Measurements from ENCODE around the gene FMN1. TPM values are rescaled to one million over a fixed set of nuclear protein-coding genes. Genes with fewer than 3 reads are reported as not detected.

The FMN1 gene
- total and polyA plus RNA-seq, 2 of the 13 experiments (the other 11 are each of a cell fraction or from before 2014, with no cell fraction given) = 0.20 to 0.60 TPM

GRCh38 chr15:32838820-32839219 is 355.7 kb downstream of the FMN1 start (continued):
- TF ChIP-seq TCF7L2 (IDR thresholded peaks at IDR 0.05; ENCODE audit: low read depth, low read length) (no peak), STAG1 (CRISPR knock-in tag; IDR thresholded peaks at IDR 0.05) (no peak), KIAA2018 (CRISPR knock-in tag; IDR thresholded peaks at IDR 0.05; ENCODE audit: borderline replicate concordance) (no peak), DNMT3B (CRISPR knock-in tag; conservative IDR thresholded peaks at IDR 0.05) (no peak), ZNF10 (CRISPR knock-in tag; IDR thresholded peaks at IDR 0.05; ENCODE audit: borderline replicate concordance, low read depth) (no peak), ZNF556 (CRISPR knock-in tag; IDR thresholded peaks at IDR 0.05; ENCODE audit: borderline replicate concordance) (no peak), ZNF629 (CRISPR knock-in tag; conservative IDR thresholded peaks at IDR 0.05) (no peak), NFE2L2 (IDR thresholded peaks at IDR 0.05; ENCODE audit: low read length) (no peak), ZNF383 (CRISPR knock-in tag; IDR thresholded peaks at IDR 0.05; ENCODE audit: borderline replicate concordance) (no peak), ZNF800 (CRISPR knock-in tag; IDR thresholded peaks at IDR 0.05) (no peak), ZC3H4 (CRISPR knock-in tag; IDR thresholded peaks at IDR 0.05; ENCODE audit: borderline replicate concordance) (no peak), CCAR2 (optimal IDR thresholded peaks at IDR 0.05; ENCODE audit: low read depth, low read length) (no peak), FIP1L1 (IDR thresholded peaks at IDR 0.05; ENCODE audit: borderline replicate concordance, insufficient read depth, low read depth, low read length) (no peak), SIN3A (IDR thresholded peaks at IDR 0.05; ENCODE audit: borderline replicate concordance, low read depth, low read length) (no peak), RBFOX2 (IDR thresholded peaks at IDR 0.05; ENCODE audit: low read depth, low read length) (no peak), ATF4 (CRISPR knock-in tag; IDR thresholded peaks at IDR 0.05) (no peak), MYNN (CRISPR knock-in tag; IDR thresholded peaks at IDR 0.05; ENCODE audit: low read depth) (no peak), ZNF562 (CRISPR knock-in tag; IDR thresholded peaks at IDR 0.05; ENCODE audit: borderline replicate concordance) (no peak), RBM39 (IDR thresholded peaks at IDR 0.05; ENCODE audit: low read depth, low read length, poor library complexity, severe bottlenecking) (no peak), FOXA3 (CRISPR knock-in tag; IDR thresholded peaks at IDR 0.05) (peak; percentile 91), ZNF121 (CRISPR knock-in tag; IDR thresholded peaks at IDR 0.05) (no peak)

All from HepG2 (cell line).